ENCODE data around the gene RRN3. TPM values are rescaled to one million over a fixed set of nuclear protein-coding genes. Genes with fewer than 3 reads are reported as not detected.
"Not testable (repeated sequence)": the region's sequence is repeated elsewhere in the genome, so short reads cannot be mapped to it uniquely, and the experiment has no call there.

The RRN3 gene
- total and polyA plus RNA-seq, 2 donors (not counting 3 experiments of a cell fraction or from before 2014, with no cell fraction given): 15.1 to 26.5 TPM

- H3K4me3 ChIP-seq (replicated peaks in 1 of 3; ENCODE audit: insufficient read depth in 1 of 3, low read depth in 1 of 3, low read length in 3 of 3); H3K9ac ChIP-seq (replicated peaks; ENCODE audit: extremely low read depth, insufficient read depth, low read length); FAIRE-seq; H3K27me3 ChIP-seq (ENCODE audit: control insufficient read depth in 2 of 2, insufficient read depth in 2 of 2, low read length in 2 of 2); POLR2A ChIA-PET; H3K9me3 ChIP-seq (replicated peaks; ENCODE audit: control insufficient read depth, insufficient read depth, low read length); H3K4me1 ChIP-seq (ENCODE audit: control insufficient read depth, extremely low read depth, insufficient read depth, low read length); H3K4me2 ChIP-seq (ENCODE audit: insufficient read depth, low read length); dilution Hi-C loops (cut with MboI; ENCODE audit: extremely low pct_ligation_motif_present, low sequenced_read_pairs); CTCF ChIA-PET; H3K36me3 ChIP-seq (ENCODE audit: control insufficient read depth in 2 of 2, extremely low read depth in 1 of 2, insufficient read depth in 2 of 2, low read length in 2 of 2); H2AFZ ChIP-seq (ENCODE audit: low read depth, low read length); intact Hi-C loops (cut with micrococcal nuclease); H4K20me1 ChIP-seq (replicated peaks; ENCODE audit: control insufficient read depth, extremely low read depth, insufficient read depth, low read length); H3K9me1 ChIP-seq (replicated peaks; ENCODE audit: control insufficient read depth, extremely low read depth, insufficient read depth, low read length); H3K79me2 ChIP-seq (ENCODE audit: control insufficient read depth, insufficient read depth, low read length); DNase-seq (ENCODE audit: low read depth, low spot score); H3K27ac ChIP-seq (ENCODE audit: insufficient read depth, low read depth, low read length): not testable (repeated sequence)
- BruUV-seq (replicated peaks): TSS peak; percentile 16
Observed at GRCh38 chr16:15130256-15130932, 36.3 kb upstream of the RRN3 start.

- intact Hi-C loops (cut with micrococcal nuclease); BruUV-seq (replicated peaks); POLR2A ChIA-PET: not testable (repeated sequence)
Observed at GRCh38 chr16:15127641-15128425, 33.8 kb upstream of the RRN3 start.

GRCh38 chr16:15100372-15100987 is 6.4 kb upstream of the RRN3 start:
- H3K4me1 ChIP-seq (ENCODE audit: control insufficient read depth, extremely low read depth, insufficient read depth, low read length); H3K27ac ChIP-seq (ENCODE audit: insufficient read depth, low read depth, low read length); H2AFZ ChIP-seq (ENCODE audit: low read depth, low read length); H3K4me2 ChIP-seq (ENCODE audit: insufficient read depth, low read length); dilution Hi-C loops (cut with MboI; ENCODE audit: extremely low pct_ligation_motif_present, low sequenced_read_pairs); POLR2A ChIA-PET; H3K36me3 ChIP-seq (ENCODE audit: control insufficient read depth in 2 of 2, extremely low read depth in 1 of 2, insufficient read depth in 2 of 2, low read length in 2 of 2); H3K27me3 ChIP-seq (ENCODE audit: control insufficient read depth in 2 of 2, insufficient read depth in 2 of 2, low read length in 2 of 2); H3K4me3 ChIP-seq (replicated peaks in 1 of 3; ENCODE audit: insufficient read depth in 1 of 3, low read depth in 1 of 3, low read length in 3 of 3); intact Hi-C loops (cut with micrococcal nuclease); H3K9me3 ChIP-seq (replicated peaks; ENCODE audit: control insufficient read depth, insufficient read depth, low read length); H4K20me1 ChIP-seq (replicated peaks; ENCODE audit: control insufficient read depth, extremely low read depth, insufficient read depth, low read length); DNase-seq (ENCODE audit: low read depth, low spot score); CTCF ChIA-PET; H3K79me2 ChIP-seq (ENCODE audit: control insufficient read depth, insufficient read depth, low read length); H3K9me1 ChIP-seq (replicated peaks; ENCODE audit: control insufficient read depth, extremely low read depth, insufficient read depth, low read length); H3K9ac ChIP-seq (replicated peaks; ENCODE audit: extremely low read depth, insufficient read depth, low read length); FAIRE-seq: not testable (repeated sequence)
- BruUV-seq (replicated peaks): TSS peak; percentile 6

More at GRCh38 chr16:15127641-15128425, 33.8 kb upstream of the RRN3 start:
- H3K36me3 ChIP-seq (ENCODE audit: control insufficient read depth in 2 of 2, extremely low read depth in 1 of 2, insufficient read depth in 2 of 2, low read length in 2 of 2); H4K20me1 ChIP-seq (replicated peaks; ENCODE audit: control insufficient read depth, extremely low read depth, insufficient read depth, low read length); H3K4me3 ChIP-seq (replicated peaks in 1 of 3; ENCODE audit: insufficient read depth in 1 of 3, low read depth in 1 of 3, low read length in 3 of 3); DNase-seq (ENCODE audit: low read depth, low spot score); H3K4me1 ChIP-seq (ENCODE audit: control insufficient read depth, extremely low read depth, insufficient read depth, low read length); dilution Hi-C loops (cut with MboI; ENCODE audit: extremely low pct_ligation_motif_present, low sequenced_read_pairs); H2AFZ ChIP-seq (ENCODE audit: low read depth, low read length); H3K9ac ChIP-seq (replicated peaks; ENCODE audit: extremely low read depth, insufficient read depth, low read length); H3K9me1 ChIP-seq (replicated peaks; ENCODE audit: control insufficient read depth, extremely low read depth, insufficient read depth, low read length); H3K79me2 ChIP-seq (ENCODE audit: control insufficient read depth, insufficient read depth, low read length); H3K4me2 ChIP-seq (ENCODE audit: insufficient read depth, low read length); H3K9me3 ChIP-seq (replicated peaks; ENCODE audit: control insufficient read depth, insufficient read depth, low read length); H3K27me3 ChIP-seq (ENCODE audit: control insufficient read depth in 2 of 2, insufficient read depth in 2 of 2, low read length in 2 of 2); CTCF ChIA-PET; H3K27ac ChIP-seq (ENCODE audit: insufficient read depth, low read depth, low read length); FAIRE-seq: not testable (repeated sequence)

- H3K4me2 ChIP-seq (ENCODE audit: insufficient read depth, low read length); dilution Hi-C loops (cut with MboI; ENCODE audit: extremely low pct_ligation_motif_present, low sequenced_read_pairs); H3K27ac ChIP-seq (ENCODE audit: insufficient read depth, low read depth, low read length); H3K9me3 ChIP-seq (replicated peaks; ENCODE audit: control insufficient read depth, insufficient read depth, low read length); POLR2A ChIA-PET; H3K79me2 ChIP-seq (ENCODE audit: control insufficient read depth, insufficient read depth, low read length); H3K9me1 ChIP-seq (replicated peaks; ENCODE audit: control insufficient read depth, extremely low read depth, insufficient read depth, low read length); H3K4me1 ChIP-seq (ENCODE audit: control insufficient read depth, extremely low read depth, insufficient read depth, low read length); H3K4me3 ChIP-seq (replicated peaks in 1 of 3; ENCODE audit: insufficient read depth in 1 of 3, low read depth in 1 of 3, low read length in 3 of 3); H2AFZ ChIP-seq (ENCODE audit: low read depth, low read length); H4K20me1 ChIP-seq (replicated peaks; ENCODE audit: control insufficient read depth, extremely low read depth, insufficient read depth, low read length); intact Hi-C loops (cut with micrococcal nuclease); BruUV-seq (replicated peaks); H3K36me3 ChIP-seq (ENCODE audit: control insufficient read depth in 2 of 2, extremely low read depth in 1 of 2, insufficient read depth in 2 of 2, low read length in 2 of 2); H3K9ac ChIP-seq (replicated peaks; ENCODE audit: extremely low read depth, insufficient read depth, low read length); CTCF ChIA-PET; H3K27me3 ChIP-seq (ENCODE audit: control insufficient read depth in 2 of 2, insufficient read depth in 2 of 2, low read length in 2 of 2); DNase-seq (ENCODE audit: low read depth, low spot score): not testable (repeated sequence)
- peak; percentile 31 for FAIRE-seq
Observed at GRCh38 chr16:15099366-15099909, 5.4 kb upstream of the RRN3 start.
